Activated T-cell treated with anti-CD3 and anti-CD28 coated beads, Interleukin-2, amount 50 U/mL, for 72 hours (primary cell): ENCODE results near the gene KCTD13. TPM values are rescaled to one million over a fixed set of nuclear protein-coding genes. Genes with fewer than 3 reads are reported as not detected.

Experiments used
- ATAC-seq, 2 donors: fragments of 150-1000 bp; cut with Tn5 transposase; replicated peaks in 1 of 2; 2 replicates each; pipeline ENCODE4 v1.10.0; 2021; ENCODE audit warnings: moderate library complexity in 2 of 2, mild to moderate bottlenecking in 1 of 2
- DNase-seq, 2 donors: peaks; one replicate each; pipeline ENCODE4 v3.0.0; 2021 to 2022; ENCODE audit warnings: mixed read lengths in 1 of 2
- H3K27ac Mint-ChIP-seq: one replicate; pipeline ENCODE4 v1.8.0; 2022; ENCODE audit warnings: mild to moderate bottlenecking, moderate library complexity, mixed read lengths
- H3K27me3 Mint-ChIP-seq: one replicate; pipeline ENCODE4 v1.8.0; 2022; ENCODE audit warnings: low read depth, mixed read lengths
- H3K36me3 Mint-ChIP-seq, 2 donors: one replicate each; pipeline ENCODE4 v1.8.0; 2022; ENCODE audit warnings: mixed read lengths in 2 of 2, mild to moderate bottlenecking in 1 of 2; ENCODE audit not compliant: insufficient read depth in 2 of 2
- H3K4me1 Mint-ChIP-seq: one replicate; pipeline ENCODE4 v1.8.0; 2022; ENCODE audit warnings: low read depth, mixed read lengths
- H3K4me3 Mint-ChIP-seq, 2 donors: one replicate each; pipeline ENCODE4 v1.8.0; 2022; ENCODE audit warnings: mild to moderate bottlenecking in 2 of 2, mixed read lengths in 2 of 2, moderate library complexity in 2 of 2
- H3K9me3 Mint-ChIP-seq, 2 donors: one replicate each; pipeline ENCODE4 v1.8.0; 2022; ENCODE audit warnings: mixed read lengths in 2 of 2
- total RNA-seq, 2 donors: library from RNA; stranded (reverse); gene quantifications; one replicate each; pipeline ENCODE4 v1.2.3, GENCODE V29; 2022

KCTD13 gene
- total RNA-seq, 2 donors from 2014 or later = 45.3 to 46.8 TPM

- DNase-seq (no peak), ATAC-seq (no peak)
- H3K4me3 Mint-ChIP-seq = no peak overlapping the region
- H3K4me1 Mint-ChIP-seq = peaks cover 30% of the 10 kb centered on the region
- H3K9me3 Mint-ChIP-seq = no peaks in the 10 kb centered on the region
- no peaks in the 10 kb centered on the region for H3K27me3 Mint-ChIP-seq
- peaks cover 7 to 10% of the 10 kb centered on the region in 2 donors for H3K36me3 Mint-ChIP-seq
- H3K27ac Mint-ChIP-seq = no peak overlapping the region
Measured at GRCh38 chr16:29860218-29860617, 65.8 kb downstream of the KCTD13 start.

DNA sequence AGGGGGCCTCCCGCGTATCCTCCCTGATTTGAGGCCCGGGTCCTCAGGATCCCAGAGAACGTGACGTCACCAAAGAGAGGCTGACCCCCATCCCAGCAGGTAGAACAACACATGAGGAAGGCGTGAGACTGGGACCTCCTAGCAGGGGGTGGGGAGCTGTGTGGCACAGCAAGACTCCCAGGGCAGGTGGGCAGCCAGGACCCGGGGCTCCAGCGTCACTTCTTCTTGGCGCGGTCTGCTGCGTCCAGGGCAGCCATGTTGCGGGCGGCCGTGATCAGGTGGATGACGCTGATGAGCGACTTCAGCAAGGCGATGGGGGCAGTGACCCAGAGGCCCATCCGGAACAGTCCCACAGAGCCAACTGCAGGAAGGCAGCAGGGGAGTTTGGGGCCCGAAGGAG, 67.1 kb downstream of the KCTD13 start:
- Mint-ChIP-seq H3K27ac (no peak overlapping the region), H3K27me3 (no peaks in the 10 kb centered on the region), H3K4me3 (no peak overlapping the region), H3K9me3 (no peaks in the 10 kb centered on the region), H3K4me1 (peaks cover 30% of the 10 kb centered on the region), H3K36me3 (peaks cover 7 to 10% of the 10 kb centered on the region in 2 donors)
- ATAC-seq (no peak), DNase-seq (no peak)

GRCh38 chr16:29858149-29858849, 67.7 kb downstream of the KCTD13 start:
- H3K36me3 Mint-ChIP-seq = peaks cover 7 to 10% of the 10 kb centered on the region in 2 donors
- no peak overlapping the region for H3K4me3 Mint-ChIP-seq
- H3K9me3 Mint-ChIP-seq = no peaks in the 10 kb centered on the region
- no peak overlapping the region for H3K27ac Mint-ChIP-seq
- no peaks in the 10 kb centered on the region for H3K27me3 Mint-ChIP-seq
- peaks cover 26% of the 10 kb centered on the region for H3K4me1 Mint-ChIP-seq
- no peak for ATAC-seq
- no peak for DNase-seq

DNA sequence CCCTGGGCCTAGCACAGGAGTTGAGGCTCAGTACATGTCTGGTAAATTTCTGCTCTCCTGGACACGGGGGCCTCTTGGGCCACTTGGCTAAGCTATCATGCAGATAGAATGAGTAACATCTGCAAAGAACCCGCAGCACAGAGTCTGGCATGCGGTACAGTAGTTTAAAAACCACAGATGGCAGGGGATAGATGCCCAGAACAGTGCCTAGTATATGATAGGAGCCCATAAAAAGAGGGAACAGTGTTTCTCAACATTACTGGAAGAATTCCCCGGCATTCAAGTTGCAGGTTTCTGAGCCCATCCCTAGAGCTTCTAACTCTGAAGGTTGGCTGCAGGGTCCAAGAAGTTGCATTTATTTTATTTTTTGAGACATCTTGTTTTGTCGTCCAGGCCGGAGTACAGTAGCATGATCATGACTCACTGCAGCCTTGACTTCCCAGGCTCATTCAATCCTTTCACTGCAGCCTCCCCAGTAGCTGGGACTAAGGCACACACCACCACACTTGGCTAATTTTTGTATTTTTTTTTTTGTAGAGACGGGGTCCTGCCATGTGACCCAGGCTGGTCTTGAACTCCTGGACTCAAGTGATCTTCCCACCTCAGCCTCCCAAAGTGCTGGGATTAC, 68.8 kb downstream of the KCTD13 start:
- ATAC-seq (peak in 1 of 2 donors; percentile 6), DNase-seq (no peak)
- peaks cover 4 to 10% of the 10 kb centered on the region in 2 donors for H3K36me3 Mint-ChIP-seq
- peaks cover 21% of the 10 kb centered on the region for H3K4me1 Mint-ChIP-seq
- no peaks in the 10 kb centered on the region for H3K27me3 Mint-ChIP-seq
- no peaks in the 10 kb centered on the region for H3K9me3 Mint-ChIP-seq
- H3K4me3 Mint-ChIP-seq = no peak overlapping the region
- H3K27ac Mint-ChIP-seq = no peak overlapping the region

Other genes with a start within 250 kb of the KCTD13 start
- 1 to 10 TPM; 4.5 to 5.6 TPM for gene QPRT, start 247.0 kb downstream of the KCTD13 start, total RNA-seq
- gene C16orf54, start 180.2 kb downstream of the KCTD13 start, total RNA-seq = 10 to 100 TPM; 23.7 to 25.9 TPM
- not detected for gene ZG16, start 148.0 kb downstream of the KCTD13 start, total RNA-seq
- 100 to 1,000 TPM; 153 to 180 TPM for gene KIF22, start 135.5 kb downstream of the KCTD13 start, total RNA-seq
- gene MAZ, start 119.7 kb downstream of the KCTD13 start, total RNA-seq = 100 to 1,000 TPM; 266 to 329 TPM
- 1 to 10 TPM; 2.4 to 2.8 TPM for gene PRRT2, start 114.0 kb downstream of the KCTD13 start, total RNA-seq
- 10 to 100 TPM; 14.8 to 17.8 TPM for gene PAGR1, start 110.1 kb downstream of the KCTD13 start, total RNA-seq
- gene MVP, start 105.8 kb downstream of the KCTD13 start, total RNA-seq = 100 to 1,000 TPM; 148 to 161 TPM
- gene CDIPT, start 63.0 kb downstream of the KCTD13 start, total RNA-seq = 10 to 100 TPM; 48.7 to 56.0 TPM
- under 1 TPM; 0.31 to 0.44 TPM for gene SEZ6L2, start 26.7 kb downstream of the KCTD13 start, total RNA-seq
- gene ASPHD1, start 25.7 kb downstream of the KCTD13 start, total RNA-seq = under 1 TPM; 0.82 to 0.93 TPM
- 10 to 100 TPM; 84.5 to 84.7 TPM for gene TMEM219, start 35.9 kb upstream of the KCTD13 start, total RNA-seq
- 10 to 100 TPM; 31.1 to 35.0 TPM for gene TAOK2, start 47.6 kb upstream of the KCTD13 start, total RNA-seq
- gene HIRIP3, start 69.4 kb upstream of the KCTD13 start, total RNA-seq = 10 to 100 TPM; 38.8 to 45.8 TPM
- 100 to 1,000 TPM in 1 of 2 donors, 10 to 100 TPM in 1; 98.5 to 116 TPM for gene INO80E, start 70.0 kb upstream of the KCTD13 start, total RNA-seq
- gene DOC2A, start 84.8 kb upstream of the KCTD13 start, total RNA-seq = under 1 TPM in 1 of 2 donors, not detected in 1; 0.43 TPM
- gene C16orf92, start 97.0 kb upstream of the KCTD13 start, total RNA-seq = not detected
- 1 to 10 TPM; 4.5 to 6.9 TPM for gene TLCD3B, start 105.0 kb upstream of the KCTD13 start, total RNA-seq
- 100 to 1,000 TPM; 857 to 918 TPM for gene ALDOA, start 139.5 kb upstream of the KCTD13 start, total RNA-seq
- gene PPP4C, start 149.8 kb upstream of the KCTD13 start, total RNA-seq = 100 to 1,000 TPM; 114 to 124 TPM
- gene TBX6, start 165.7 kb upstream of the KCTD13 start, total RNA-seq = 1 to 10 TPM; 4.2 to 5.8 TPM
- 10 to 100 TPM; 60.2 to 77.8 TPM for gene YPEL3, start 170.0 kb upstream of the KCTD13 start, total RNA-seq
- 10 to 100 TPM; 13.9 to 20.5 TPM for gene GDPD3, start 187.3 kb upstream of the KCTD13 start, total RNA-seq
- gene MAPK3, start 197.0 kb upstream of the KCTD13 start, total RNA-seq = 100 to 1,000 TPM in 1 of 2 donors, 10 to 100 TPM in 1; 84.8 to 103 TPM